HG03520 (cell line): ENCODE data around the gene SOD1.

ENCODE experiments used
- ATAC-seq: cut with Tn5 transposase; IDR thresholded peaks from one replicate; pipeline ENCODE4 v1.9.1; 2021; ENCODE audit warnings: mild to moderate bottlenecking, moderate library complexity; ENCODE audit not compliant: unreplicated experiment

Gene SOD1

GRCh38 chr21:31678478-31678877 lies 19.0 kb downstream of the SOD1 start:
- ATAC-seq: no peak

- ATAC-seq: no peak
Measured at GRCh38 chr21:31682620-31683019, 23.1 kb downstream of the SOD1 start.

GRCh38 chr21:31683029-31683428 lies 23.5 kb downstream of the SOD1 start:
- no peak for ATAC-seq

GRCh38 chr21:31684918-31685317 lies 25.4 kb downstream of the SOD1 start:
- no peak for ATAC-seq

- ATAC-seq: no peak
Measured at GRCh38 chr21:31686272-31686915, 26.9 kb downstream of the SOD1 start.

- ATAC-seq: no peak
Measured at GRCh38 chr21:31687108-31687507, 27.6 kb downstream of the SOD1 start.

- ATAC-seq: no peak
Measured at GRCh38 chr21:31688603-31689368, 29.3 kb downstream of the SOD1 start.

- no peak for ATAC-seq
Measured at GRCh38 chr21:31693222-31693621, 33.7 kb downstream of the SOD1 start.

- no peak for ATAC-seq
Measured at GRCh38 chr21:31696424-31696823, 36.9 kb downstream of the SOD1 start.

GRCh38 chr21:31698461-31698860 lies 39.0 kb downstream of the SOD1 start:
- ATAC-seq: no peak

- ATAC-seq: no peak
Measured at GRCh38 chr21:31700040-31700439, 40.5 kb downstream of the SOD1 start.

GRCh38 chr21:31706562-31706961 lies 47.1 kb downstream of the SOD1 start:
- ATAC-seq: no peak

- no peak for ATAC-seq
Measured at GRCh38 chr21:31707499-31707898, 48.0 kb downstream of the SOD1 start.

- ATAC-seq: no peak
Measured at GRCh38 chr21:31708541-31708940, 49.0 kb downstream of the SOD1 start.

- ATAC-seq: no peak
Measured at GRCh38 chr21:31710586-31710985, 51.1 kb downstream of the SOD1 start.

GRCh38 chr21:31711326-31711725 lies 51.8 kb downstream of the SOD1 start:
- ATAC-seq: no peak

- no peak for ATAC-seq
Measured at GRCh38 chr21:31711745-31712285, 52.3 kb downstream of the SOD1 start.

- ATAC-seq: no peak
Measured at GRCh38 chr21:31713115-31713514, 53.6 kb downstream of the SOD1 start.

GRCh38 chr21:31713973-31714740 lies 54.7 kb downstream of the SOD1 start:
- ATAC-seq: no peak

- ATAC-seq: no peak
Measured at GRCh38 chr21:31714741-31715365, 55.4 kb downstream of the SOD1 start.

- ATAC-seq: no peak
Measured at GRCh38 chr21:31716106-31716505, 56.6 kb downstream of the SOD1 start.
